GM06990 (cell line): ENCODE results near the gene WDR62.

Source experiments
- DNase-seq: peaks from one replicate; pipeline ENCODE4 v3.0.0-alpha.2; 2011; ENCODE audit not compliant: insufficient read length; ENCODE audit errors: extremely low read depth
- H3K27me3 ChIP-seq: replicated peaks from 2 replicates; pipeline ENCODE4 v1.6.0; 2011; ENCODE audit warnings: low read length; ENCODE audit not compliant: control insufficient read depth, insufficient read depth
- H3K36me3 ChIP-seq: 2 replicates; pipeline ENCODE4 v1.5.1; 2011; ENCODE audit warnings: low read length; ENCODE audit not compliant: control insufficient read depth, insufficient read depth
- H3K4me3 ChIP-seq: replicated peaks from 2 replicates; pipeline ENCODE4 v1.5.1; 2011; ENCODE audit warnings: low read depth, mild to moderate bottlenecking, control low read depth, low read length
- TF ChIP-seq, protein P1 (sequence below): IDR thresholded peaks from 2 replicates; pipeline ENCODE4 v1.5.1; 2011; ENCODE audit warnings: low read length, control low read depth, mild to moderate bottlenecking, inconsistent platforms; ENCODE audit not compliant: insufficient read depth, poor library complexity, severe bottlenecking

Gene WDR62

DNA sequence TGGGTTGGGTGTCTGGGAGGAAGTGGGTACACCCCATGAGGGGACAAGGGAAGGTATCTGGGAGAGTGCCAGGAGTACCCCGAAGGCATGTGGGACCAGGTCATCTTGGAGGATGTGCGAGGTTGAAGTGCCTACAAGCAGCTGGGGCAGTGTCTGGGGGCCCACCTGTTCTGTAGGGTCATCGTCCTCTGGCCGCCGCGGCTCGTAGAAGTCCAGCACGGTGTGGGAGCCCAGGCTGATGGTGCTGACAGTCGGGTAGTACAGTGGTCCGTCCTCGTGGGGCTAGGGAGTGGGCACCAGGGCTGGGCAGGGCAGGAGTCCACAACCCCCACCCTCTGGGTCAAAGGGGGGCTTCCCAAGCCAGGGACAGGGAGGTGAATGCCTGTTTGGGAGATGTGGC lies 44.3 kb upstream of the WDR62 start:
- no peak for DNase-seq
- H3K36me3 ChIP-seq = peaks cover 3% of the 10 kb centered on the region
- TF ChIP-seq, protein P1, sequence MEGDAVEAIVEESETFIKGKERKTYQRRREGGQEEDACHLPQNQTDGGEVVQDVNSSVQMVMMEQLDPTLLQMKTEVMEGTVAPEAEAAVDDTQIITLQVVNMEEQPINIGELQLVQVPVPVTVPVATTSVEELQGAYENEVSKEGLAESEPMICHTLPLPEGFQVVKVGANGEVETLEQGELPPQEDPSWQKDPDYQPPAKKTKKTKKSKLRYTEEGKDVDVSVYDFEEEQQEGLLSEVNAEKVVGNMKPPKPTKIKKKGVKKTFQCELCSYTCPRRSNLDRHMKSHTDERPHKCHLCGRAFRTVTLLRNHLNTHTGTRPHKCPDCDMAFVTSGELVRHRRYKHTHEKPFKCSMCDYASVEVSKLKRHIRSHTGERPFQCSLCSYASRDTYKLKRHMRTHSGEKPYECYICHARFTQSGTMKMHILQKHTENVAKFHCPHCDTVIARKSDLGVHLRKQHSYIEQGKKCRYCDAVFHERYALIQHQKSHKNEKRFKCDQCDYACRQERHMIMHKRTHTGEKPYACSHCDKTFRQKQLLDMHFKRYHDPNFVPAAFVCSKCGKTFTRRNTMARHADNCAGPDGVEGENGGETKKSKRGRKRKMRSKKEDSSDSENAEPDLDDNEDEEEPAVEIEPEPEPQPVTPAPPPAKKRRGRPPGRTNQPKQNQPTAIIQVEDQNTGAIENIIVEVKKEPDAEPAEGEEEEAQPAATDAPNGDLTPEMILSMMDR = no peak
- H3K4me3 ChIP-seq = no peak overlapping the region
- no peaks in the 10 kb centered on the region for H3K27me3 ChIP-seq

DNA sequence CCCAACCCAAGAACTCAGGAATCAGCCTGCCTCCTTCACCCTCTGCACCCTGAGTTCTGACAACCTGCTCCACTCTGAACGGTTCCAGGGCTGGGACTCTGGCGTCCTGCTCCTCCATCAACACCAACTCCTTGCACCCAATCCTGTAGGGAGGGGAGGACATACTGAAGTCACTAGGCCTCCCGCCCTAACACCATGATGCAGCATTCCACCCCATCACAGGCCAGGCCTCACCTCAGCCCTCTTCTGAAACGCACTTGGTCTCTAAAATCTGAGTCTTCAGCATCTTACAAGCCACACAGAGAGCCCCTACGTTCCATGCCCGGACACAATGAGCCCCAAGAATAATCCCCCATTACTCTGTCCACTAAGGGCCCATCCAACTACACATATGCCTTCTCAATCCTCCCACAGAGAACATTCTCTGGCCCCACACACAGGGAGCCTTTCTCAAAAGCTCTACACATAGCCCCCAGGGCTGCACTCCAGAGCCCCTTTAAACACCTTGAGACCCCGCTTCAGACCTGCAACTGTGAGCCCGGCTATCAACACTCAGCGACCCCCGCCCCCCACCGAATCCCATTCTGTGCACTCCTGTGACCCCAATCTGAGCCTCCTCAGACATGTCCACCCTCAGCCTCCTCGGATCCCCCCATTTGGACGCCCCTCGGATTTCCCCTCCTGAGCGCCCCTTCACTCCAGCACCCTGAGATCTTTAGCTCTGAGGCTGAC lies 41.3 kb upstream of the WDR62 start:
- no peaks in the 10 kb centered on the region for H3K27me3 ChIP-seq
- TF ChIP-seq, protein P1 = no peak
- DNase-seq = no peak
- peak overlapping the region; percentile 89 for H3K4me3 ChIP-seq
- H3K36me3 ChIP-seq = peaks cover 8% of the 10 kb centered on the region

DNA sequence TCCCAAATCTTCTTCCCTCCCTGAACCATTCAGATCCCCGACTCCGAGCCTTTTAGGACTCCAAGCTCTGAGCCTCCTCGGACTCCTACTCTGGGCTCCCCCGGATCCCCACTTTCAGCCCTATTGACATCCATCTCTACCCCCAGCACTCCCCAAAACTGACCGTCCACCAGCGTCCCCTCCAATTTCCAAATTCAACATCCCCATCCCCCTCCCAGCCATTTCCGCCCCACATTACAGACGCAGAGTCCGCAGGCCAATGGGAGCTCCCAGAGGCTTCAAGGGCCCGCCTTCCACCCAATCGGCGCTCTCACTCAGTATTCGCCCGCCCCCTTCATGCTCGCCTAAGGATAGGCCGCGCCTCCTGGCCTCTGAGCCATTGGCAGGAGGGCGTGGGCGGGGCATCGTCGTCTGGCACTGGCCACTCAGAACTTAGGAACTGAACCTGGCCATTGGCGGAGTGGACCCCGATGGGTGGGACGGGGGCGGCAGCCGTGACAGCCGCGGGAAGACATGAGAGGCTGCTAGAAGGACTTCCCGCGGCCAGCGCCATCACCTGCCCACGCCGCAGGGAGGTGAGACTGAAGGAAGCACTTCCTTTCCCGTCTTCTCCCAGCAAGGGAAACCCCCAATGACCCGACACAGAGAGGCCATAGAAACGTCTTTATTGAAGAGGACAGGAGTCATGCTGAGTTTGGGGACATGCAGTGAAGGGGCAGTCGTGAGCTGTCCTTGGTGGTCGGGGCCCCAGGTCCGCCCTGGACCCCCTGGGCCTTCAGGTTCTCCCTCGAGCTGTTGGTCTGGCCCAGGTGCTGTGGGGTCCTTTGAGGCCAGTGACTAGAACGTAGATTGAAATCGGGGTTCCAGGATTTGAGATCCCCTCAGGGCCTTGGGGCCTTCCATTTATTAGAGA lies 40.4 kb upstream of the WDR62 start, which contains the start of gene ALKBH6:
Gene ALKBH6, minus strand, starts transcription at position 202 of the 913 bp plus-strand sequence. CDS start 816 bp downstream, outside the sequence.
- DNase-seq = peak; percentile 99
- Histone ChIP-seq H3K27me3 (no peaks in the 10 kb centered on the region), H3K4me3 (peak within 1 kb of the TSS; percentile 89), H3K36me3 (peaks cover 8% of the 10 kb centered on the region)
- TF ChIP-seq, protein P1 = no peak

DNA sequence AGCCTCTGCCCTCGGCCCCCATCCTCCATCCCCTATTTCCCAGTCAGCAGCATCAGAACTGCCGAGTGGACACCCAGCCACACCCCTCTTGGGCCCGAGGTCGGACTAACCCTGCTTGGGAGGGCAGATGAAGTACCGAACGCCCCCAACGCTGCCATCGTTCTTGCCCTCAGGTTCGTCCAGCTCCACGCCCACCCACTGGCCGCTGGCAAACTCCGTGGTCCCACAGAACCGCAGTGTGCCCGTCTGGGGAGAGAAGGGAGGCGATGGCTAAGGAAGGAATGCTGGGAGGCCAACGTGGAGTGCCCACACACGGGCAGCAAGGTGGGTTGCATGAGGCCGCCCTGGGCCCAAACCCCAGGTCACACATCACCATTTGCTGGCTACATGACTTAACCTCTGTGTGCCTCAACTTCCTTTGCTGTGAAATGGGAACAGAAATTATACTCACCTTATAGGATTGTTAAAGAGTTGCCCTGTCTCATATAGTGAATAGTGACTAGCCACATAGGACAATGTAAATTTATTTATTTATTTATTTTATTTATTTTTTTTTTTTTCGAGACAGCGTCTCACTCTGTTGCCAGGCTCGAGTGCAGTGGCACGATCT lies 35.5 kb upstream of the WDR62 start:
- Histone ChIP-seq H3K27me3 (no peaks in the 10 kb centered on the region), H3K4me3 (no peak overlapping the region), H3K36me3 (peaks cover 5% of the 10 kb centered on the region; the same call in 1 of the 2 replicates)
- DNase-seq = no peak
- TF ChIP-seq, protein P1 = no peak

DNA sequence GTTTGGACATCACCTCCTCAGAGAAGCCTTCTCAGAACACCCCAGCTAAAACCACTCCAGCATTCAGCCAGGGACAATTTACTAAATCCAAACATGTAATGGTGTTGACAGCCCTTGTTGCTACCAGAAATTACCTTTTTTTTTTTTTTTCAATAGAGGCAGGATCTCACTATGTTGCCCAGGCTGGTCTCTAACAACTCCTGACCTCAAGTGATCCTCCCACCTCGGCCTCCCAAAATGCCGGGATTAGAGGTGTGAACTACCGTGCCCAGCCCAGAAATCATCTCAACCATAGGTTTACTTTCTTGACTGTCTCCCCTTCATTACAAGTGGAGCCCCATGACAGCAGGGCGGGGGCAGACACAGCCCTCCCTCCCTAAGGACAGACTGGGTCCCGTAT lies 31.3 kb upstream of the WDR62 start:
- no peak for DNase-seq
- H3K27me3 ChIP-seq = no peaks in the 10 kb centered on the region
- TF ChIP-seq, protein P1 = no peak
- H3K36me3 ChIP-seq = peaks cover 3% of the 10 kb centered on the region
- no peak overlapping the region for H3K4me3 ChIP-seq
